GM12878 (cell line): Measurements from ENCODE around the gene CHSY3. TPM values are rescaled to one million over a fixed set of nuclear protein-coding genes. Genes with fewer than 3 reads are reported as not detected.

Experiments
- ATAC-seq: fragments of 200-7000 bp; cut with Tn5 transposase; 3 replicates; pipeline ENCODE4 v1.9.1; 2020; ENCODE audit warnings: mild to moderate bottlenecking, moderate library complexity
- BruUV-seq: library from RNA; stranded (reverse); fragments of 400-500 nt; replicated peaks from 2 replicates; lab custom pipeline; 2021; lab: Mats Ljungman, UMichigan
- CTCF ChIA-PET: fragments of 300-600 bp; sonication (Branson Sonifier 250); formaldehyde crosslinking; extraction: SDS; loops from one replicate; lab custom pipeline; 2021; ENCODE audit warnings: inconsistent platforms; lab: Yijun Ruan, JAX
- POLR2A ChIA-PET: fragments of 350-600 bp; formaldehyde crosslinking; extraction: SDS; loops from one replicate; lab custom pipeline; 2021; ENCODE audit warnings: inconsistent platforms; lab: Charles Lee
- RAD21 ChIA-PET: fragments of 300-600 bp; sonication (Branson Sonifier 250); formaldehyde crosslinking; loops from one replicate; lab custom pipeline; 2023; ENCODE audit warnings: antibody characterized with exemption; ENCODE audit not compliant: unreplicated experiment; lab: Charles Lee
- SMC1A ChIA-PET: fragments of 300-600 bp; sonication (Branson Sonifier 250); formaldehyde crosslinking; loops from one replicate; lab custom pipeline; 2023; ENCODE audit not compliant: unreplicated experiment, uncharacterized antibody; lab: Charles Lee
- DNase-seq: peaks from one replicate; pipeline ENCODE4 v3.0.0-alpha.2; 2011; ENCODE audit warnings: low read depth, low spot score
- FAIRE-seq: peaks from 3 replicates; lab custom pipeline; 2011; peaks lifted over from hg19 to GRCh38; lab: Jason Lieb, UNC
- H2AFZ ChIP-seq: 2 replicates; pipeline ENCODE4 v1.6.0; 2011; ENCODE audit warnings: low read depth, low read length, control low read depth; ENCODE audit not compliant: control insufficient read depth
- H3K27ac ChIP-seq: 2 replicates; pipeline ENCODE4 v1.5.1; 2011; ENCODE audit warnings: control low read depth; ENCODE audit not compliant: control insufficient read depth, insufficient read depth
- H3K27me3 ChIP-seq, 2 experiments: replicated peaks in 1 of 2; 2 replicates each; pipeline versions ENCODE4 v1.6.0 to v1.6.1; 2011; ENCODE audit warnings: low read length in 1 of 2; ENCODE audit not compliant: control insufficient read depth in 2 of 2, insufficient read depth in 2 of 2
- H3K36me3 ChIP-seq, 2 experiments: 2 replicates each; pipeline ENCODE4 v1.5.1; 2011; ENCODE audit warnings: low read length in 1 of 2; ENCODE audit not compliant: control insufficient read depth in 2 of 2, insufficient read depth in 2 of 2
- H3K4me1 ChIP-seq: 2 replicates; pipeline ENCODE4 v1.6.1; 2011; ENCODE audit warnings: mild to moderate bottlenecking, low read length, moderate library complexity, mixed read lengths; ENCODE audit not compliant: control insufficient read depth, insufficient read depth
- H3K4me2 ChIP-seq: 2 replicates; pipeline ENCODE4 v1.6.0; 2011; ENCODE audit warnings: control low read depth; ENCODE audit not compliant: control insufficient read depth, insufficient read depth
- H3K4me3 ChIP-seq: fragments of 200-600 bp; sonication (generic); 2 replicates; pipeline ENCODE4 v1.5.1; 2016
- H3K79me2 ChIP-seq: 2 replicates; pipeline ENCODE4 v1.6.0; 2011; ENCODE audit warnings: low read length; ENCODE audit not compliant: control insufficient read depth, insufficient read depth
- H3K9ac ChIP-seq: 2 replicates; pipeline ENCODE4 v1.8.0; 2011; ENCODE audit warnings: low read length, control low read depth, mixed read lengths; ENCODE audit not compliant: control insufficient read depth, insufficient read depth
- H3K9me3 ChIP-seq: replicated peaks from 3 replicates; pipeline ENCODE4 v1.5.1; 2011; ENCODE audit warnings: mild to moderate bottlenecking, low read length; ENCODE audit not compliant: control insufficient read depth, insufficient read depth
- H4K20me1 ChIP-seq: 2 replicates; pipeline ENCODE4 v1.6.0; 2011; ENCODE audit not compliant: control insufficient read depth, insufficient read depth
- BACH1 ChIP-seq: fragments of 450-650 bp; IDR thresholded peaks from 2 replicates; pipeline ENCODE4 v1.6.1; 2017; ENCODE audit warnings: mild to moderate bottlenecking, borderline replicate concordance
- BCL11A ChIP-seq: IDR thresholded peaks from 2 replicates; pipeline ENCODE4 v1.6.1; 2011; ENCODE audit warnings: low read depth, low read length
- BCL3 ChIP-seq: IDR thresholded peaks from 2 replicates; pipeline ENCODE4 v1.6.1; 2011; ENCODE audit warnings: borderline replicate concordance, low read depth, mild to moderate bottlenecking, moderate library complexity, low read length; ENCODE audit not compliant: insufficient read depth, poor library complexity, severe bottlenecking
- CBX3 ChIP-seq: fragments of 200-600 bp; sonication (generic); IDR thresholded peaks from 2 replicates; pipeline ENCODE4 v1.6.1; 2016; ENCODE audit warnings: low read depth, borderline replicate concordance
- CEBPB ChIP-seq, 2 experiments: fragments of 150-350 bp in 1 of 2; IDR thresholded peaks; 2 replicates each; pipeline ENCODE4 v1.6.1; 2012 to 2014; ENCODE audit warnings: low read depth in 2 of 2, low read length in 2 of 2, borderline replicate concordance in 1 of 2, inconsistent platforms in 1 of 2
- CHD4 ChIP-seq: fragments of 200-600 bp; sonication (generic); IDR thresholded peaks from 2 replicates; pipeline ENCODE4 v1.6.1; 2016; ENCODE audit warnings: mild to moderate bottlenecking
- E2F8 ChIP-seq: fragments of 450-650 bp; IDR thresholded peaks from 2 replicates; pipeline ENCODE4 v1.6.1; 2018; ENCODE audit warnings: mild to moderate bottlenecking, low read depth, moderate library complexity; ENCODE audit not compliant: partially characterized antibody
- MTA3 ChIP-seq: IDR thresholded peaks from 2 replicates; pipeline ENCODE4 v1.6.1; 2012; ENCODE audit warnings: low read length, inconsistent platforms, borderline replicate concordance
- MYC ChIP-seq: IDR thresholded peaks from 2 replicates; pipeline ENCODE4 v1.6.1; 2011; ENCODE audit warnings: mild to moderate bottlenecking, low read length, moderate library complexity, inconsistent platforms; ENCODE audit not compliant: insufficient read depth, insufficient replicate concordance, insufficient read length, severe bottlenecking
- RAD51 ChIP-seq: fragments of 450-650 bp; IDR thresholded peaks from 2 replicates; pipeline ENCODE4 v1.6.1; 2016; ENCODE audit warnings: moderate library complexity, mild to moderate bottlenecking, inconsistent platforms
- RB1 ChIP-seq: fragments of 450-650 bp; formaldehyde crosslinking; IDR thresholded peaks from 2 replicates; pipeline ENCODE4 v1.6.1; 2017; ENCODE audit warnings: mild to moderate bottlenecking, borderline replicate concordance
- RBBP5 ChIP-seq: fragments of 200-600 bp; sonication (generic); conservative IDR thresholded peaks from 2 replicates; pipeline ENCODE4 v1.6.1; 2016
- SIX5 ChIP-seq: IDR thresholded peaks from 2 replicates; pipeline ENCODE4 v1.6.1; 2011; ENCODE audit warnings: mild to moderate bottlenecking, low read depth, low read length, moderate library complexity; ENCODE audit not compliant: severe bottlenecking
- SKIL ChIP-seq: fragments of 450-650 bp; IDR thresholded peaks from 2 replicates; pipeline ENCODE4 v1.6.1; 2017; ENCODE audit warnings: mild to moderate bottlenecking, low read depth, inconsistent platforms; ENCODE audit not compliant: poor library complexity, severe bottlenecking
- SRF ChIP-seq, 2 experiments: IDR thresholded peaks; 2 replicates each; pipeline ENCODE4 v1.6.1; 2011; ENCODE audit warnings: low read depth in 2 of 2, low read length in 2 of 2, mild to moderate bottlenecking in 1 of 2, moderate library complexity in 1 of 2
- STAT3 ChIP-seq: IDR thresholded peaks from 2 replicates; pipeline ENCODE4 v1.6.1; 2011; ENCODE audit warnings: low read depth, low read length, improper control_type of control experiment
- YBX1 ChIP-seq: fragments of 450-650 bp; IDR thresholded peaks from 2 replicates; pipeline ENCODE4 v1.6.1; 2016; ENCODE audit warnings: antibody characterized with exemption
- ZNF274 ChIP-seq: IDR thresholded peaks from one replicate; pipeline ENCODE4 v1.8.0; 2011; ENCODE audit not compliant: insufficient read length, insufficient read depth
- ZNF384 ChIP-seq: IDR thresholded peaks from 2 replicates; pipeline ENCODE4 v1.6.1; 2012; ENCODE audit warnings: low read depth, mild to moderate bottlenecking, low read length, improper control_type of control experiment, borderline replicate concordance
- WGBS: methylation state at CpG from one replicate; pipeline ENCODE4 v1.1.6; 2016; ENCODE audit warnings: low lambda C conversion rate; ENCODE audit not compliant: insufficient replicate concordance, insufficient coverage; ENCODE audit errors: missing lambda C conversion rate; 5-methylcytosine and 5-hydroxymethylcytosine counted together
- in situ Hi-C: fragments of 300-500 bp; cut with MboI; formaldehyde crosslinking; loops from 9 replicates; pipeline ENCODE4 v1.14.3; 2018; ENCODE audit warnings: mixed read lengths
- intact Hi-C: fragments of 100-400 bp; cut with micrococcal nuclease; formaldehyde crosslinking; loops from one replicate; pipeline ENCODE4 v1.14.2; 2022; ENCODE audit not compliant: unreplicated experiment
- polyA plus RNA-seq, 11 experiments: library from polyadenylated mRNA; depleted of rRNA in 4 of 11; unstranded in 6 of 11; stranded (reverse) in 5 of 11; fragments of >200 nt; fragmentation: Nextera tagmentation in 4 of 11; fragmentation: Illumina TruSeq in 1 of 11; extraction: Ambion mirVana in 4 of 11; extraction: Trizol in 1 of 11; gene quantifications; 1 replicate in 1 of 11; 2 replicates in 10 of 11; pipeline versions ENCODE4 v1.2.1 to v1.2.3, GENCODE V29; 2011 to 2016; ENCODE audit warnings: inconsistent platforms in 2 of 11, missing spikeins in 2 of 11, low read depth in 1 of 11
- total RNA-seq, 4 experiments: library from RNA; depleted of rRNA in 3 of 4; stranded (reverse); fragments of >200 nt in 3 of 4; fragmentation: Illumina TruSeq in 1 of 4; extraction: Trizol in 1 of 4; gene quantifications; 2 replicates each; pipeline versions ENCODE4 v1.2.1 to v1.2.3, GENCODE V29; 2013 to 2021

CHSY3 gene
- total and polyA plus RNA-seq, 10 of the 15 experiments (the other 5 are each of a cell fraction or from before 2014, with no cell fraction given): not detected

DNA sequence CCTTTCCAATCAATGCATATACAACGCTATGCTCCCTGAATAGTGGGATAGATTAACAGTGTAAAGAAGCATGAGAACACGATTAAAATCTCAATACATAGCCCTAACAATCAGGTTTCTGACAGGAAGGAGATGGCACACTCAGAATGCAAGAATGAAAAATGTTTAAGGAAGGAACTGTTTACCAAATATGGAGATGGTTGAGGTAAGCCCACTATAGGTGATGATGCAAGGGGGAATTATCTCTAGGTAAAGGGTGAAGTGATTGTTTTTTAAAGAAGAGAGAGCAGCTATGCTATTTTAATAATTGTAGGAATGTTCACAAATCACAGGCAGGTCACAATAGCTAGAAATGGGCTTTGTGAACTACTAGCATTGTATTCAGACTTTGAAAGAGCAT lies 302.4 kb downstream of the CHSY3 start (continued):
- TF ChIP-seq E2F8 (no peak), MYC (no peak), RAD51 (no peak), ZNF274 (no peak)

- ChIA-PET RAD21 (no interaction called here), SMC1A (no interaction called here), POLR2A (no interaction called here), CTCF (interaction anchor here (1.1 kb wide), 1 partner anchor 89 kb away, joined by 3 read pairs; no protein-coding TSS in a partner anchor)
- no peaks in the 10 kb centered on the region for H3K36me3 ChIP-seq
- no peak overlapping the region for H2AFZ ChIP-seq
- no peak overlapping the region for H3K27ac ChIP-seq
- no peak overlapping the region for H3K4me3 ChIP-seq
- intact Hi-C loops (no loop called here), in situ Hi-C loops (no loop called here)
- H3K4me1 ChIP-seq: no peaks in the 10 kb centered on the region
- no peaks in the 10 kb centered on the region for H3K9me3 ChIP-seq
- no peak for DNase-seq
- no peaks in the 10 kb centered on the region for H3K79me2 ChIP-seq
- H4K20me1 ChIP-seq: no peaks in the 10 kb centered on the region
- ATAC-seq: no peak
- H3K4me2 ChIP-seq: no peak overlapping the region
- WGBS: 0% methylated on average over 3 of the region's 3 CpGs
- no peaks in the 10 kb centered on the region for H3K27me3 ChIP-seq
- no TSS peak for BruUV-seq
- no peak overlapping the region for H3K9ac ChIP-seq
- FAIRE-seq: no peak
- no peak for TF ChIP-seq BCL11A
- no peak for TF ChIP-seq BACH1
- TF ChIP-seq RB1: no peak
- TF ChIP-seq BCL3: no peak
- TF ChIP-seq YBX1: no peak
- no peak for TF ChIP-seq CHD4
- no peak for TF ChIP-seq CEBPB (IDR thresholded peaks at IDR 0.05; ENCODE audit: borderline replicate concordance in 1 of 2, low read depth in 2 of 2, low read length in 2 of 2)
- TF ChIP-seq ZNF384: no peak
- no peak for TF ChIP-seq CBX3
- no peak for TF ChIP-seq SKIL
- no peak for TF ChIP-seq RBBP5
- TF ChIP-seq SRF (IDR thresholded peaks at IDR 0.05; ENCODE audit: low read depth in 2 of 2, low read length in 2 of 2): no peak
- no peak for TF ChIP-seq SIX5
- no peak for TF ChIP-seq STAT3
- TF ChIP-seq MTA3: no peak
Observed at GRCh38 chr5:130213607-130214006, 309.3 kb downstream of the CHSY3 start.
